Smooth muscle cell of the brain vasculature (primary cell): Measurements from ENCODE around the gene SLC35F4.
"Not testable (repeated sequence)": the region's sequence is repeated elsewhere in the genome, so short reads cannot be mapped to it uniquely, and the experiment has no call there.

Experiments
- DNase-seq: peaks from one replicate; pipeline ENCODE4 v3.0.0-alpha.2; 2012; ENCODE audit warnings: low read depth, low spot score

Gene SLC35F4

GRCh38 chr14:57729208-57730187 is 136.4 kb downstream of the SLC35F4 start:
- DNase-seq, result no peak

GRCh38 chr14:57725399-57726077 is 140.4 kb downstream of the SLC35F4 start:
- DNase-seq, result no peak

- not testable (repeated sequence) for DNase-seq
These were observed 143.8 kb downstream of the SLC35F4 start for GRCh38 chr14:57722141-57722540.

GRCh38 chr14:57714487-57714931 is 151.4 kb downstream of the SLC35F4 start:
- no peak for DNase-seq

GRCh38 chr14:57712698-57713097 is 153.2 kb downstream of the SLC35F4 start:
- DNase-seq, result no peak

- no peak for DNase-seq
These were observed 153.8 kb downstream of the SLC35F4 start for GRCh38 chr14:57712102-57712501.

- no peak for DNase-seq
These were observed 156.0 kb downstream of the SLC35F4 start for GRCh38 chr14:57709909-57710308.

GRCh38 chr14:57709086-57709485 is 156.8 kb downstream of the SLC35F4 start:
- DNase-seq, result not testable (repeated sequence)

- no peak for DNase-seq
These were observed 158.7 kb downstream of the SLC35F4 start for GRCh38 chr14:57707219-57707618.

GRCh38 chr14:57704763-57705162 is 161.1 kb downstream of the SLC35F4 start:
- no peak for DNase-seq

GRCh38 chr14:57699947-57700346 is 165.9 kb downstream of the SLC35F4 start:
- no peak for DNase-seq

- DNase-seq, result peak; percentile 35
These were observed 173.2 kb downstream of the SLC35F4 start for GRCh38 chr14:57692671-57693070.

GRCh38 chr14:57687416-57687815 is 178.5 kb downstream of the SLC35F4 start:
- DNase-seq, result no peak

GRCh38 chr14:57686304-57686703 is 179.6 kb downstream of the SLC35F4 start:
- DNase-seq, result no peak

- DNase-seq, result no peak
These were observed 194.9 kb downstream of the SLC35F4 start for GRCh38 chr14:57671021-57671420.

- DNase-seq, result no peak
These were observed 205.7 kb downstream of the SLC35F4 start for GRCh38 chr14:57660208-57660607.

GRCh38 chr14:57659052-57659451 is 206.8 kb downstream of the SLC35F4 start:
- DNase-seq, result no peak

GRCh38 chr14:57657487-57657886 is 208.4 kb downstream of the SLC35F4 start:
- DNase-seq, result no peak

- DNase-seq, result no peak
These were observed 209.0 kb downstream of the SLC35F4 start for GRCh38 chr14:57656853-57657252.

GRCh38 chr14:57652769-57653168 is 213.1 kb downstream of the SLC35F4 start:
- no peak for DNase-seq

GRCh38 chr14:57641776-57642175 is 224.1 kb downstream of the SLC35F4 start:
- no peak for DNase-seq

GRCh38 chr14:57640036-57640435 is 225.9 kb downstream of the SLC35F4 start:
- DNase-seq, result no peak

- no peak for DNase-seq
These were observed 228.0 kb downstream of the SLC35F4 start for GRCh38 chr14:57637901-57638300.
